ENCODE measurements around the gene FCN3.
"Not testable (repeated sequence)": the region's sequence is repeated elsewhere in the genome, so short reads cannot be mapped to it uniquely, and the experiment has no call there.

Gene FCN3

GRCh38 chr1:27400082-27400962 is 25.7 kb upstream of the FCN3 start:
- DNase-seq (ENCODE audit: extremely low read depth in 1 of 2, low read depth in 1 of 2), result no peak

- DNase-seq (ENCODE audit: extremely low read depth in 1 of 2, low read depth in 1 of 2), result no peak
These were observed 24.8 kb upstream of the FCN3 start for GRCh38 chr1:27399251-27400025.

- DNase-seq (ENCODE audit: extremely low read depth in 1 of 2, low read depth in 1 of 2), result no peak
These were observed 24.0 kb upstream of the FCN3 start for GRCh38 chr1:27398405-27399149.

GRCh38 chr1:27397749-27398148 is 23.1 kb upstream of the FCN3 start:
- DNase-seq (ENCODE audit: extremely low read depth in 1 of 2, low read depth in 1 of 2), result no peak

GRCh38 chr1:27397110-27397509 is 22.5 kb upstream of the FCN3 start:
- DNase-seq (ENCODE audit: extremely low read depth in 1 of 2, low read depth in 1 of 2), result no peak

GRCh38 chr1:27395441-27396195 is 21.0 kb upstream of the FCN3 start:
- DNase-seq (ENCODE audit: extremely low read depth in 1 of 2, low read depth in 1 of 2), result peak; percentile 47 to 48

- no peak for DNase-seq (ENCODE audit: extremely low read depth in 1 of 2, low read depth in 1 of 2)
These were observed 20.3 kb upstream of the FCN3 start for GRCh38 chr1:27394925-27395324.

GRCh38 chr1:27394282-27394658 is 19.6 kb upstream of the FCN3 start:
- no peak for DNase-seq (ENCODE audit: extremely low read depth in 1 of 2, low read depth in 1 of 2)

GRCh38 chr1:27393641-27394281 is 19.1 kb upstream of the FCN3 start:
- no peak for DNase-seq (ENCODE audit: extremely low read depth in 1 of 2, low read depth in 1 of 2)

GRCh38 chr1:27392778-27393635 is 18.4 kb upstream of the FCN3 start:
- DNase-seq (ENCODE audit: extremely low read depth in 1 of 2, low read depth in 1 of 2), result no peak

GRCh38 chr1:27392096-27392777 is 17.6 kb upstream of the FCN3 start, which contains the start of gene GPR3:
TSS of gene GPR3 (plus strand) at chr1:27392622. CDS start at chr1:27393799, 1,177 bp downstream.
- peak; percentile 88 to 89 for DNase-seq (ENCODE audit: extremely low read depth in 1 of 2, low read depth in 1 of 2)

- no peak for DNase-seq (ENCODE audit: extremely low read depth in 1 of 2, low read depth in 1 of 2)
These were observed 17.0 kb upstream of the FCN3 start for GRCh38 chr1:27391511-27392095.

- DNase-seq (ENCODE audit: extremely low read depth in 1 of 2, low read depth in 1 of 2), result peak; percentile 27 to 54
These were observed 13.8 kb upstream of the FCN3 start for GRCh38 chr1:27388337-27389005.

- not testable (repeated sequence) for DNase-seq (ENCODE audit: extremely low read depth in 1 of 2, low read depth in 1 of 2)
These were observed 10.2 kb upstream of the FCN3 start for GRCh38 chr1:27384797-27385196.

- DNase-seq (ENCODE audit: extremely low read depth in 1 of 2, low read depth in 1 of 2), result no peak
These were observed 9.0 kb upstream of the FCN3 start for GRCh38 chr1:27383661-27384060.

- DNase-seq (ENCODE audit: extremely low read depth in 1 of 2, low read depth in 1 of 2), result no peak
These were observed 8.5 kb upstream of the FCN3 start, which contains the start of gene CD164L2 for GRCh38 chr1:27383039-27383605. TSS of gene CD164L2 (minus strand) at chr1:27383333. CDS start at chr1:27383239, 94 bp downstream.
